Mesenchymal stem cell (in vitro differentiated cells and primary cell): ENCODE data around the gene LCN1.
"Not testable (repeated sequence)": the region's sequence is repeated elsewhere in the genome, so short reads cannot be mapped to it uniquely, and the experiment has no call there.

ENCODE experiments used
- DNase-seq: peaks from one replicate; pipeline ENCODE4 v3.0.0-alpha.2; 2013
- H2AFZ ChIP-seq: one replicate; pipeline ENCODE4 v1.6.1; 2013; ENCODE audit warnings: low read depth, mild to moderate bottlenecking, control low read depth, inconsistent platforms, low read length, moderate library complexity
- H2AK5ac ChIP-seq: 2 replicates; pipeline ENCODE4 v1.6.1; 2013; ENCODE audit warnings: low read length, moderate library complexity, mild to moderate bottlenecking, inconsistent platforms; ENCODE audit not compliant: severe bottlenecking
- H2BK120ac ChIP-seq: one replicate; pipeline ENCODE4 v1.6.1; 2013; ENCODE audit warnings: low read depth, mild to moderate bottlenecking, inconsistent platforms, low read length, moderate library complexity
- H2BK12ac ChIP-seq, 2 experiments: one replicate each; pipeline ENCODE4 v1.6.1; 2013; ENCODE audit warnings: inconsistent platforms in 2 of 2, low read length in 2 of 2, mild to moderate bottlenecking in 2 of 2, moderate library complexity in 2 of 2, control low read depth in 1 of 2
- H2BK15ac ChIP-seq: one replicate; pipeline ENCODE4 v1.6.1; 2013; ENCODE audit warnings: mild to moderate bottlenecking, low read depth, inconsistent platforms; ENCODE audit not compliant: poor library complexity, severe bottlenecking
- H2BK5ac ChIP-seq: 2 replicates; pipeline ENCODE4 v1.6.1; 2013; ENCODE audit warnings: low read depth, mild to moderate bottlenecking, low read length, control low read depth, inconsistent platforms; ENCODE audit not compliant: poor library complexity, severe bottlenecking
- H3K14ac ChIP-seq, 2 experiments: one replicate each; pipeline ENCODE4 v1.6.1; 2013; ENCODE audit warnings: inconsistent platforms in 2 of 2, low read length in 2 of 2, control low read depth in 1 of 2, mild to moderate bottlenecking in 1 of 2, moderate library complexity in 1 of 2
- H3K18ac ChIP-seq, 2 experiments: one replicate each; pipeline ENCODE4 v1.6.1; 2013; ENCODE audit warnings: inconsistent platforms in 2 of 2, low read length in 2 of 2, control low read depth in 1 of 2, low read depth in 1 of 2, mild to moderate bottlenecking in 1 of 2
- H3K23ac ChIP-seq, 2 experiments: one replicate each; pipeline ENCODE4 v1.6.1; 2013; ENCODE audit warnings: inconsistent platforms in 2 of 2, low read length in 2 of 2, mild to moderate bottlenecking in 2 of 2, moderate library complexity in 2 of 2, control low read depth in 1 of 2
- H3K27ac ChIP-seq: 2 replicates; pipeline ENCODE4 v1.5.1; 2013; ENCODE audit warnings: mild to moderate bottlenecking, moderate library complexity, low read length, control low read depth, inconsistent platforms; ENCODE audit not compliant: poor library complexity, severe bottlenecking
- H3K27me3 ChIP-seq, 2 experiments: 2 replicates each; pipeline versions ENCODE4 v1.6.1 to v1.7.0; 2013; ENCODE audit warnings: low read length in 2 of 2, mild to moderate bottlenecking in 2 of 2, moderate library complexity in 2 of 2, control low read depth in 1 of 2, inconsistent platforms in 1 of 2; ENCODE audit not compliant: control insufficient read depth in 1 of 2, insufficient read depth in 1 of 2
- H3K36me3 ChIP-seq, 2 experiments: 2 replicates each; pipeline versions ENCODE4 v1.6.1 to v1.7.0; 2013; ENCODE audit warnings: low read length in 2 of 2, control low read depth in 1 of 2, inconsistent platforms in 1 of 2, low read depth in 1 of 2, mild to moderate bottlenecking in 1 of 2; ENCODE audit not compliant: insufficient read depth in 2 of 2, control insufficient read depth in 1 of 2
- H3K4ac ChIP-seq, 2 experiments: one replicate each; pipeline ENCODE4 v1.6.1; 2013; ENCODE audit warnings: inconsistent platforms in 2 of 2, low read length in 2 of 2, mild to moderate bottlenecking in 2 of 2, moderate library complexity in 2 of 2, control low read depth in 1 of 2, low read depth in 1 of 2
- H3K4me1 ChIP-seq: 2 replicates; pipeline ENCODE4 v1.6.1; 2013; ENCODE audit warnings: low read depth, low read length, control low read depth; ENCODE audit not compliant: control insufficient read depth, insufficient read depth
- H3K4me2 ChIP-seq: 2 replicates; pipeline ENCODE4 v1.6.1; 2013; ENCODE audit warnings: low read length, mild to moderate bottlenecking, inconsistent platforms; ENCODE audit not compliant: poor library complexity, severe bottlenecking
- H3K4me3 ChIP-seq, 2 experiments: 2 replicates each; pipeline versions ENCODE4 v1.5.1 to v1.7.0; 2013; ENCODE audit warnings: low read length in 2 of 2, mild to moderate bottlenecking in 2 of 2, control low read depth in 1 of 2, low read depth in 1 of 2; ENCODE audit not compliant: insufficient read depth in 1 of 2
- H3K79me1 ChIP-seq: replicated peaks from 2 replicates; pipeline ENCODE4 v1.6.1; 2013; ENCODE audit warnings: mild to moderate bottlenecking, control low read depth, low read length, inconsistent platforms; ENCODE audit not compliant: poor library complexity, severe bottlenecking
- H3K9ac ChIP-seq: 2 replicates; pipeline ENCODE4 v1.7.0; 2013; ENCODE audit warnings: mild to moderate bottlenecking, low read length, moderate library complexity
- H3K9me3 ChIP-seq: 2 replicates; pipeline ENCODE4 v1.7.0; 2013; ENCODE audit warnings: mild to moderate bottlenecking, low read length; ENCODE audit not compliant: control insufficient read depth
- H4K8ac ChIP-seq: one replicate; pipeline ENCODE4 v1.6.1; 2013; ENCODE audit warnings: inconsistent platforms, mild to moderate bottlenecking, low read length, moderate library complexity
- H4K91ac ChIP-seq: one replicate; pipeline ENCODE4 v1.6.1; 2013; ENCODE audit warnings: mild to moderate bottlenecking, low read length, inconsistent platforms
- WGBS: methylation state at CpG from one replicate; pipeline ENCODE4 v1.1.7; 2013; ENCODE audit warnings: mixed read lengths; 5-methylcytosine and 5-hydroxymethylcytosine counted together

LCN1 gene

DNA sequence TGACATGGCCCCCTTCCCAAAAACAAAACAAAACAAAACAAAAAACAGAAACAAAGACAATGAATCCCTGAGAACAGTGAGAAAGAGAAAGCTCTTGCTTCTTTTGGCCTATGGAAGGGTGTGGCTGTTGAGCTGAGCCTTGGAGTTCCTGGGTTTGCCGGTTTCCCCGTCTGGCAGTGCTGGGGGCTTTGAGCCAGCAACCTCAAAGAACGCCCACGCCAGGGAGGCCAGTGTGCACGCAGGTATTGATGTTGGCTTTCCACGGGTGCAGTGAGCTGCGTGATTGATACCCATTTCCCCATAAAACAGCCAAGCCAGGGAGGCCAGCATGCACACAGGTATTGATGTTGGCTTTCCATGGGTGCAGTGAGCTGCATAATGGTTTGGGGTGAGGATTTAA, 8.3 kb upstream of the LCN1 start:
- Histone ChIP-seq H3K18ac (no peak overlapping the region), H2BK15ac (no peak overlapping the region), H3K4ac (no peak overlapping the region), H3K4me1 (no peaks in the 10 kb centered on the region), H3K4me3 (no peak overlapping the region), H3K79me1 (no peaks in the 10 kb centered on the region), H2AFZ (no peak overlapping the region), H3K4me2 (no peak overlapping the region), H3K9ac (no peak overlapping the region), H2BK12ac (no peak overlapping the region), H2BK5ac (no peak overlapping the region), H3K36me3 (no peaks in the 10 kb centered on the region), H3K27me3 (peaks cover 0 to 27% of the 10 kb centered on the region in 2 experiments), H3K14ac (no peak overlapping the region), H4K8ac (no peak overlapping the region), H3K9me3 (peaks cover 7% of the 10 kb centered on the region), H2BK120ac (no peak overlapping the region), H3K27ac (no peak overlapping the region), H4K91ac (peak overlapping the region; percentile 29), H2AK5ac (no peak overlapping the region), H3K23ac (no peak overlapping the region)
- WGBS = 96% methylated on average over 3 of the region's 7 CpGs
- no peak for DNase-seq

DNA sequence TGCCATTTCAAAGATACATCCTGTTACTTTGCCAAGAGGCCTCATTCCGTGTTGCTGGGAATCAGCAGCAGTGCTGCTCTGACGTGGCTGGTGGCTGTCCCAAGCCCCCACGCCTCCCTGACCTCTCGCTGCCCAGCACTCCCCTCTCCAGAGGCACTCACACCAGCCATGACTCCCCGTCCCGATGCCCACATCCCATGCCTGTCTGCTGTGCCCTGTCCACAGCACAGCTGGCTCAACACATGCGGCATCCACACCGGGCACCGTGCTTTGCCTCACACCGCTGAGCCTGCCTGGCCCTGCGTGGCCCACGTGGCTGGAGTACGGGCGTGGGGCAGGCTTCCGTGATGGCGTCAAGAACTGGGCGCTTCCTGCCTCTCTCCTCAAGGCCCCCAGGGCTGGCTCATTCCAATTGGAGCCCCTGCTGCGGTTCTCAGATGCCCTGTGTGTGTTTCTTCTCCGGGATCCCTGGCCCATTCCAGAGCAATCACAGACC, 7.8 kb upstream of the LCN1 start:
- Histone ChIP-seq H2BK120ac (no peak overlapping the region), H3K4ac (no peak overlapping the region), H4K8ac (no peak overlapping the region), H3K23ac (no peak overlapping the region), H2BK12ac (no peak overlapping the region), H3K4me3 (no peak overlapping the region), H3K18ac (no peak overlapping the region), H2BK15ac (no peak overlapping the region), H2AFZ (no peak overlapping the region), H3K9ac (no peak overlapping the region), H3K79me1 (no peaks in the 10 kb centered on the region), H3K4me2 (no peak overlapping the region), H3K36me3 (no peaks in the 10 kb centered on the region), H2BK5ac (no peak overlapping the region), H3K4me1 (no peaks in the 10 kb centered on the region), H2AK5ac (no peak overlapping the region), H3K27ac (no peak overlapping the region), H4K91ac (peak overlapping the region; percentile 64), H3K9me3 (peaks cover 7% of the 10 kb centered on the region), H3K27me3 (peaks cover 0 to 32% of the 10 kb centered on the region in 2 experiments), H3K14ac (peak overlapping the region in 1 of 2 experiments; percentile 11)
- DNase-seq = no peak
- 91% methylated on average over 19 of the region's 19 CpGs for WGBS

- not testable (repeated sequence) for DNase-seq, H2BK5ac ChIP-seq, H4K91ac ChIP-seq, H3K9me3 ChIP-seq, H3K14ac ChIP-seq, H3K4me1 ChIP-seq, H2BK15ac ChIP-seq, H3K4ac ChIP-seq, H2BK120ac ChIP-seq, H3K4me2 ChIP-seq, H3K36me3 ChIP-seq, H3K4me3 ChIP-seq, H2BK12ac ChIP-seq, H3K79me1 ChIP-seq, H2AK5ac ChIP-seq, H3K9ac ChIP-seq, H2AFZ ChIP-seq, H3K23ac ChIP-seq, H4K8ac ChIP-seq, H3K18ac ChIP-seq, H3K27ac ChIP-seq
- WGBS = 98% methylated on average over 7 of the region's 9 CpGs
- peaks cover 0 to 35% of the 10 kb centered on the region in 2 experiments for H3K27me3 ChIP-seq
Observed at GRCh38 chr9:135513906-135514305, 7.3 kb upstream of the LCN1 start.

GRCh38 chr9:135514342-135515082, 6.7 kb upstream of the LCN1 start:
- Histone ChIP-seq H3K27ac (no peak overlapping the region), H3K36me3 (no peaks in the 10 kb centered on the region), H3K9ac (no peak overlapping the region), H3K4ac (no peak overlapping the region), H2BK12ac (no peak overlapping the region), H3K79me1 (no peaks in the 10 kb centered on the region), H3K4me2 (no peak overlapping the region), H3K4me3 (no peak overlapping the region), H2BK5ac (no peak overlapping the region), H3K18ac (no peak overlapping the region), H3K14ac (no peak overlapping the region), H3K27me3 (peaks cover 0 to 38% of the 10 kb centered on the region in 2 experiments), H3K23ac (no peak overlapping the region), H2AK5ac (no peak overlapping the region), H4K8ac (no peak overlapping the region), H2BK120ac (no peak overlapping the region), H3K9me3 (no peaks in the 10 kb centered on the region), H4K91ac (no peak overlapping the region), H2AFZ (no peak overlapping the region), H2BK15ac (no peak overlapping the region), H3K4me1 (no peaks in the 10 kb centered on the region)
- DNase-seq = no peak
- WGBS = 87% methylated on average over 12 of the region's 17 CpGs
